GM18909 (cell line): ENCODE results near the gene ACER2.
"Not testable (repeated sequence)": the region's sequence is repeated elsewhere in the genome, so short reads cannot be mapped to it uniquely, and the experiment has no call there.

Experiments
- ATAC-seq: cut with Tn5 transposase; IDR thresholded peaks from one replicate; pipeline ENCODE4 v1.9.1; 2021; ENCODE audit warnings: mild to moderate bottlenecking; ENCODE audit not compliant: unreplicated experiment, poor library complexity

The ACER2 gene

GRCh38 chr9:19408693-19409400, at the start of gene ACER2:
Gene ACER2, plus strand, starts transcription at chr9:19409009. Its CDS starts 76 bp downstream, at chr9:19409085.
- ATAC-seq: peak; percentile 95

DNA sequence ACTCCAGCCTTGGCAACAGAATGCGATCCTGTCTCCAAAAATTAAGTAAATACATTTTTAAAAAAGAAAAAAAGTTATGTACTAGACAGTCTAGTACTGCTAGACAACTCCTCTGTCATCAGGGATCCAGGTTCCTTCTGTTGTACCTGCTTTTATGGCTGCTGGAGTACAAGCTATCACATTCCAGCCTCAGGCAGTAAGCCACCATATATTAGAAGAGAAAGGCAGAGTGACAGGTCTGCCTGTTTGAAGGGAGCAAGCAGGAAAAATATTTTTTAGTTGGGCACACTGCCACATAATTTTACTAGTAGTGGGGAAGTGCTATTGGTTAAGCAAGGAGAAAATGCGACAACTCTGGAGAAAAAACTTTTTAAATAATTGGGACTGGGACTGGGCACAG, 39.7 kb upstream of the ACER2 start:
- ATAC-seq: no peak

GRCh38 chr9:19371942-19372341, 36.9 kb upstream of the ACER2 start:
- no peak for ATAC-seq

DNA sequence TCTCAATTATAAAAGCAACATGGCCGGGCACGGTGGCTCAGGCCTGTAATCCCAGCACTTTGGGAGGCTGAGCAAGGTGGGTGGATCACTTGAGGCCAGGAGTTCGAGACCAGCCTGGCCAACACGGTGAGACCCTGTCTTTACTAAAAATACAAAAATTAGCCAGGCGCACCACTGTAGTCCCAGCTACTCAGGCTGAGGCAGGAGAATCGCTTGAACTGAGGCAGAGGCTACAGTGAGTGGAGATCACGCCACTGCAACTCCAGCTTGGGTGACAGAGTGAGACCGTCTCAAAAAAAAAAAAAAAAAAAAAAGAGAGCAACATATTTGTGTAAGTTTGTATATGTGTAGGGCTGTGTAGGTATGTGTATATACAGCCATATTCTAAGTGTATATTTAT, 36.2 kb upstream of the ACER2 start:
- no peak for ATAC-seq

- no peak for ATAC-seq
These were observed 35.3 kb upstream of the ACER2 start for GRCh38 chr9:19373527-19373926.

- no peak for ATAC-seq
These were observed 33.3 kb upstream of the ACER2 start for GRCh38 chr9:19375538-19375937.

- ATAC-seq: no peak
These were observed 31.9 kb upstream of the ACER2 start for GRCh38 chr9:19376931-19377330.

GRCh38 chr9:19378164-19378563, 30.6 kb upstream of the ACER2 start:
- no peak for ATAC-seq

DNA sequence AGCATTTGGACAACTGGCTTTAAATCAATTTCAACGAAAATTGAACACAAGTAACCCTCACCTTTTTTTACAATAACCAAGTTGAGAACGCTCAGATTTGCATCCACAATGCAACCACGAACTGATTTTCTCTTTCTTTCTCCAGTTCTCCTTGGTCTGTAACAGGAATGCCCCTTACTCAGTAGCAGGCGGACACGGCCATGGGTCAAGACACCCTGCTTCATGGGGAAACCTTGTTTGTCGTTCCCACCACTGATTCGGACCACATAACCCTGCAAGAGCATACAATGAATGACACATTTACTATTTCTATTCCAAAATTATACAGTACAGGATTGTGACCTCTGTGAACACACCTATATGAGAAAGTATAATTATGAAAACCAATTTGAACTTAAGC, 30.2 kb upstream of the ACER2 start:
- ATAC-seq: no peak

GRCh38 chr9:19379283-19379682, 29.5 kb upstream of the ACER2 start:
- no peak for ATAC-seq

GRCh38 chr9:19379697-19380046, 29.1 kb upstream of the ACER2 start:
- ATAC-seq: peak; percentile 33

DNA sequence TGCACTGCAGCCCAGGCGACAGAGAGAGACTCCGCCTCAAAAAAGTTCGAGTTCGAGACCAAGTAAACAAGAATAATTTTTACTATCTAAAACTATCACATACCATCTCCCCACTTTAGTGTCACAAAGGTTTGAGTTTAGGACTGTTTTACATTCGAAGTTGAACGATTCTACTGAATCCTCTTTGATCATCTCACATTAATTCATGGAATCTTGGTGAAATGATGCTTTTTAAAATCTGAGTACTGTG, 28.1 kb upstream of the ACER2 start:
- ATAC-seq: no peak

DNA sequence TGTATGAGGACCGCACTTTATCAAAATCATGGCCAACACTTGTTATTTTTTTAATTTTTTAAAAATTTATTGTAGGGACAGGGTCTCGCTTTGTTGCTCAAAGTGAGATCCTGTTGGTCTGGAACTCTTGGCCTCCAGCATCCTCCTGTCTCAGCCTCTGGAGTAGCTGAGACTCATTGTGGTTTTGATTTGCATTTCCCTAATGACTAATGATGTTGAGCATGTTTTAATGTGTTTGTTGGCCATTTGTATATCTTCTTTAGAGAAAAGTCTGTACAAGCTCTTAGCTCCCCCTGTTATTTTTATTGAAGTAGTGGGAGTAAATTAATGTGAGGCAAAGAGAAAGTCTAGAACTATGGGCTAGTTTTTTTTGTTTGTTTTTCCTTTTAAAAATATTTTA, 27.2 kb upstream of the ACER2 start:
- ATAC-seq: no peak

GRCh38 chr9:19385212-19385611, 23.6 kb upstream of the ACER2 start:
- ATAC-seq: not testable (repeated sequence)

GRCh38 chr9:19385786-19386501, 22.9 kb upstream of the ACER2 start:
- no peak for ATAC-seq

- ATAC-seq: no peak
These were observed 22.2 kb upstream of the ACER2 start for GRCh38 chr9:19386502-19387044.

GRCh38 chr9:19387317-19387716, 21.5 kb upstream of the ACER2 start:
- no peak for ATAC-seq

GRCh38 chr9:19389539-19389938, 19.3 kb upstream of the ACER2 start:
- not testable (repeated sequence) for ATAC-seq

DNA sequence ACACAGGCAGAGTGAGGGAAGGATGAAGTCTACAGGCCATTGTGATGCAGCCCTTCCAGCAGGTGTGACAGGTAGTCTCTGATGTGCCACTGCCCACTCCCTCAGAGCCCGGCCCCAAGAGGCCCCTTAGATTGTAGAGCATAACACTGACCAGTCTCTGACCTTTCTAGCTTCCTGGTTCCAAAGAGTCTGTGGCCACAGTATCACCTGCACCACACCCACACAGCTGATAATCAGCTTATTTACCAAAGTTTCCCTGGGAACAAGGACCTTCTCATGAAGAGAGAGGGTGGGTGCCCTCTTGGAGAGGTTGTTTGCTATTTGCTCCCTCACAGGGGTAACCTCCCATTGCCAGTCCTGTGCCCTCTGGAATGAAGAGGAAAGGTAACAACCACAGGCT, 11.0 kb upstream of the ACER2 start:
- ATAC-seq: no peak

DNA sequence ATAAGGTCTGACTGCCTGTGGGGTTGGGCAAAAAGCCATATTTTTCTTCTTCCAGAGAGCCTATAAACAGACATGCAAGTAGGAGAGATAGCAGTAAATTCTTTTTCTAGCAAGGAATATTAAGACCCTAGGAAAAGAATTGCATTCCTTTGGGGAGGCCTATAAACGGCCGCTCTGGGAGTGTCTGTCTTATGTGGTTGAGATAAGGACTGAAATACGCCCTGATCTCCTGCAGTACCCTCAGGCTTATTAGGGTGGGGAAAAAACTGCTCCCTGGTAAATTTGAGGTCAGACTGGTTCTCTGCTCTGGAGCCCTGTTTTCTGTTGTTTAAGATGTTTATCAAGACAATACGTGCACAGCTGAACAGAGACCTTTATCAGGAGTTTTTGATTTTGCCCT, 5.6 kb upstream of the ACER2 start:
- ATAC-seq: not testable (repeated sequence)

- no peak for ATAC-seq
These were observed 4.3 kb upstream of the ACER2 start for GRCh38 chr9:19404283-19405075.
